Measurements from ENCODE around the gene INHBB.
"Not testable (repeated sequence)": the region's sequence is repeated elsewhere in the genome, so short reads cannot be mapped to it uniquely, and the experiment has no call there.

INHBB gene

DNA sequence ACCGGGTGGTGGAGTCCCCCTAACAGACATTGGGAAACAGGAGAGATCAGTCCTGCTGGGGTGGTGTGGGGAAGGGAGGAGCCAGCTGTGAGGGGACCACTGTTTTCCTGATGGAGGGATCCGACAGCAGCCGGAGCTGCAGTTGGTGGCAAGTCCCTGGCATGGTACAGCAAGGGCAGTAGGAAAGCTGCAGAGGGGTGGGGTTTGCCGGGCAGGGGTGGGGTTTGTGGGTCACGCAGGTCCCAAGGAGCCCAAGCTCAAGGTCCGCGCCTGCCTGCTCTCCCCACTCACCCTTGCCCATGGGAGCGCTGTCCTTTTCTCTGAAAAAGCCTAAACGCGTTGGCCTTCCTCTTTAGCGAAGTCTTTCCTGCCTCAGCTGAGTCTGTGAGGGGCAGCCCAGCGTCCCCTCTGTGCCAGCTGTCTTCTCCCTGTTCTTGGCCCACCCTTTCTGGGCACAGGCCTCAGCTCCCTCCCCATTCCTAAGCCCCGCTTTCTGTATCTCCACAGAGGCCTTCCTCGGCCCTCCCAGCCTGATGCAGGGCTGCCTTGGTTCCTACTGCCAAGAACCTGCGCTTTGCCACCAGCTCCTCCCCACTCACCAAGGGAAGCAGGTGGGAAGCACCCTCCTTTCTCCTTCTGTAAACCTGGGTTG is 29.3 kb upstream of the INHBB start:
- FAIRE-seq = no peak

DNA sequence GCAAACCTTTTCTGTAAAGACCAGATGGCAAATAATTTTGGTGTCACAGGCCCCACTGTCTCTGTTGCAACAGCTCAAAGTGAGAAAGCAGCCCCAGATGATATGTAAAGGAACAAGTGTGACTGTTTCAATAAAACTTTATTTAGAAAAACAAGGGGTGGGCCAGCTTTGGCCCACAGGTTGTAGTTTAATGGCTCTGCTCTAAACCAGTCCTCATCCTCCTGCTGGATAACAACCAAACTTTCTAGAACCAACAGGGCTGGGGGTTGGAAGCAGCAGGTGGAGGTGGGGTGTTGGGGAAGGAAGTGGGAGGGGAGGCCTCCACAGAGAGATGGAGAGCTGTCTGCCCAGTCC is 28.8 kb upstream of the INHBB start:
- FAIRE-seq = no peak

DNA sequence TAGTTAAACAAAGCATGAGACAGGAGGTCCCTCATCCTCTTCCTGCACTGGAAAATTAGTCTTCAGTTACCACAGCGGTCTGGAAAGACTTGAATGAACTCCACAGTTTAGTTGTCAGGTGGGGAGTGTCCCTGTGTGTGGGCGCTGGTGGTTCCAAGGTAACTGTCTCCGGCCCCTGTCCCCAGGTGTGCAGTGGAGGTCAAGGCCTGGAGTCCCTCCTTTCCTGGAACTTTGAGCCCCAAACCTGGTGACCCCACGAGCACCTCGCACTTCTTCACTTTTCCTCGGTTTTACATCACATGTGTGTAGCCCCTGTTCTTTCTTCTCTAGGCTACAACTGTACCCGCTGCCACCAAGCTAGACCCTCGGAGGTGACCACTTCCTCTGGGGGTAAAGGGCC is 28.0 kb upstream of the INHBB start:
- no peak for FAIRE-seq

DNA sequence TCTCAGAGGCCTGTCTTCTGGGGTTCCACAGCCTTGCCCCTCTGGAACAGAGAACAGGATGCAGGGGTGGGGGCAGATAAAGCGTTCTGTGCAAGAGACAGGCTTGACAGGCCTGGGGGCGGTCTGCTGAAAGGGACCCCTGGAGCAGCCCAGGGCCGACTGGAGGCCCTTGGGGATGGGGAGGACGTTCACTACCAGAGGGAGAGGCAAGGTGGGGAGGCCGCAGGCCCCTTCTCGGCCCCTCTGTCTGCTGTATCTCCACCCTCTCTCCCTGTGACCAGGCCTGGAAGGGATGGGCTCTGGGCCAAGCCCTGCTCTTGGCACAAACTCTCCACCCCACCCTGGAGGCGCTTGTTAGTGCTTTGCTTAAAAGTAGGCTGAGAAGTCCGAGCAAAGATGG is 27.3 kb upstream of the INHBB start:
- no peak for FAIRE-seq

DNA sequence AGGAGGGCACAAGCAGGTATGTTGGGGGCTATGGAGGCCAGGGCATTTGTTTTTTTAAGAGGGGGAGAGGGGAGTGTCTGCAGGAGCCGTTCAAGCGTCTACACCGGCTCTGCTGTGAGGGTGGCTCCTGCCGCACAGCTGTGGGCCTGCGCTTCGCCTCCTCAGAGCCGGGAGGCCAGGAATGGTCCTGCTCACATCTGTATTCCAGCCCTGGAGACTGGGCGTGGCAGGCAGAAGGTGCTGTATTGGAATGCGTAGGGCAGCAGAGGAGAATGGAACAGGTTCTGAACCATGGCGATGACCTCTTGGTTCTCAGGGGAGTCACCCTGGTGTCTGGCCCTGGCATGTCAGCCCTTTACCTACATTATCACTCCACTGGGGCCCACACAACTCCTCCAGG is 26.8 kb upstream of the INHBB start:
- FAIRE-seq = no peak

DNA sequence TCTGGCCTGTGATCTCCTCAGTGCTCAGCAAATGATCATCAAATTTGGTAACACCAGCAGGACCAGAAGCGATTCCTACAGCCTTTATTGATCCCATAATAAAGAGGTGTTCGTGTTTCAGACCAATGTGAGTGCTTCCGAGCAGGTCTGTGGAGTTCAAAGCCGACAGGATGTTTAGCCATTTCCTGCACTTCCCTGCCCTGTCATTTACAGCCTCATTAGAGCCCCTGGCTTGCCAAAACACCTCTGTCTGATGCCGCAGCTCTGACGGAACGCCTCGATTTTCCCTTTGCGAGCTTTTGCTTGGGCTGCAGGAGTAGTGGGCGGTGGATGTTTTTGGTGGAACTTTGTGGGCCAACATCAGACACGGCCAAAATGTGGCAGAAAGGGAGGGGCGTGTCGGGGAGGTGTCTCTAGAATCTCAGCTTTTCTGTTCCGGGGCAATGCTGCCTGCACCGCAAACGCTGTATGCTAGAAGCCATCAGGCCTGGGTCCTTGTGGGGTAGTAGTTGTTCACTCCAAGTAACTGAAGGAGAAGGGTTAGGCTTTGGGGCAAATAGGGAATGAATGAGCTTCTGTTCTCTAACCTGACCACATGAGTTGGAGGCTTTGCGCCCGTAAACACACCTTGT is 26.1 kb upstream of the INHBB start:
- FAIRE-seq = no peak

DNA sequence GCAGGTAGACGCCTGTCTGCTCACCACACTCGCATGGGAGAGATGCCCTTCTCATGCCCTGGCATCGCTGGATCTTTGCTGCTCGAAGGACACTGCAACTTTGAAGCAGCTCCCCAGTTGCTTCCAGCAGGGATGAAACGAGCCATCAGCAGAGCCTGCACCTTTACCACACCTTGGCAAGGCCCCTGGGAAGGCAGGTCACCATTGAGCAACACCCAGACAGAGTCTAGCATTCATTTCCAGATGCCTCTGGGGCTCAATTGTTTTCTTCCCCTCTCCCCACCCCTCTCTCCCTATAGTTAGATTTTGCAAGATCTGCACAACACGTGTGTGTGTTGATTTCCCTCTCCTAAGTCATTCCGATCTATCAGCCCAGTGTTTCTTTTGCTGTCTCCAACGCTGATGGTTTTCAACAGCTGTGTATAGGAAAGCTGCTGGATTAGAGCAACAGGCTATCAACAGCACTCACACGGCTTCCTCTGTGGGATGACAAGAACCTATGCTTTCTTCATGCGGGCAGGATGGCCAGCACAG is 25.6 kb upstream of the INHBB start:
- no peak for FAIRE-seq

DNA sequence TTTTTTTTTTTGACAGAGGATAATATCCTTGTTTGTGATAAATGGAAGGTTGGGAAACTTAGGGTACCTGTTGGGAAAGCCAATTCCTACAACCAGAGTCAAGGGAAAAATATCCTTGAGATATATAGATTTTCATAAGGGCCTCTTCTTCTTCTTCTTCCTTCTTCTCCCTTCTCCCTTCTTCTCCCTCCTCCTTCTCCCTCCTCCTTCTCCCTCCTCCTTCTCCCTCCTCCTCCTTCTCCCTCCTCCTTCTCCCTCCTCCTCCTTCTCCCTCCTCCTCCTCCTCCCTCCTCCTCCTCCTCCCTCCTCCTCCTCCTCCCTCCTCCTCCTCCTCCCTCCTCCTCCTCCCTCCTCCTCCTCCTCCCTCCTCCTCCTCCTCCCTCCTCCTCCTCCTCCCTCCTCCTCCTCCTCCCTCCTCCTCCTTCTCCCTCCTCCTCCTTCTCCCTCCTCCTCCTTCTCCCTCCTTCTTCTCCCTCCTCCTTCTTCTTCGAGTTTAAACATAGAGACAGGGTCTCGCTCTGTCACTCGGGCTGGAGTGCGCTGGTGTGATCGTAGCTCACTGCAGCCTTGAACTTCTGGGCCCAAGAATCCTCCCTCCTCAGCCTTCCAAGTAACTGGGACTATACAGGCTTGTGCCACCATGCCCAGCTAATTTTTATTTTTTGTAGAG is 24.9 kb upstream of the INHBB start:
- FAIRE-seq = not testable (repeated sequence)

DNA sequence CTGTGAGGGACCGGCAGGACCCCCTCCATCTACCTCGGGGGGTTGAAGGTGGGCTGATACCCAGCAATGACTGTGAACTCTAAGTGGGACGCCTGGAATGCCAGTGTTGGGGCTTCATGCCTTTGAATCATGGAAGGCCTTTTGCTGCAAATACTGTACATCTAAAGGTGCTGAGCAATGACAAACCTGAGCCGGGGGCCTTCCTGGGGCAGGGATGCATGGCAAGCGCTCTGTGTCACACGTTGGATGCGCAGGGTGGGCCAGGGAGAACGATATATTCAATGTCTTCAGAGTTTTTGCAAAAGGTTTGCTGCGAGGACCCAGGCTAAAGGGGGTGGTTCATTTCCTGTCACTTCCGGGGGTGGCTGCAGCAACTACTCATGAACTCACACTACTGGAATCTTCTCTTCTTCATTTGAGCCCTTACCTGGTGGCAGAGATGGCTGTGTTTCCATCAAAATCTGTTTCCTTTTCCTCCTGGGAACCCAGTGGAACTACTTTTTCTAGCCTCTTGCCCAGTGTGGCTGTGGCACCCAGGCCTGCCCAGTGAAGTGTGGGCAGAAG is 24.1 kb upstream of the INHBB start:
- FAIRE-seq = no peak

DNA sequence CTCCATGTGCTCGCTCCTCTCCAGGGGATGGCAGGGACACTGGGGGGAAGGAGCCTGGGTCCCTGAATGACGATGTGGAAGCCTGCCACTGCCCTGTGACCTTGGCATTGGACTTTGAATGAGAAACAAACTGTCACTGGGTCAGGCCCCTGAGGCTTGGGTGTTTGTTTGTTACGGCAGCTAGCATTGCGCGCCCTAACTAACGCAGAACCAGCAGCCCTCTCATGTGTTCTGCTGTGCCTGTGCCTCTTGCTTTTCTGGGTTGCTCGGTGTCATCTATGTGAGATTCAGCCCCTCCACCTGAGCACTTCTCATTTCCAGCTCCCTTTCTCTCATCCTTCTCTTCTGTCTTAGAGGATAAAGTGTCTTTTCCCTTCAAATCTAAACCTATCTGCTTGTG is 23.6 kb upstream of the INHBB start:
- FAIRE-seq = no peak

DNA sequence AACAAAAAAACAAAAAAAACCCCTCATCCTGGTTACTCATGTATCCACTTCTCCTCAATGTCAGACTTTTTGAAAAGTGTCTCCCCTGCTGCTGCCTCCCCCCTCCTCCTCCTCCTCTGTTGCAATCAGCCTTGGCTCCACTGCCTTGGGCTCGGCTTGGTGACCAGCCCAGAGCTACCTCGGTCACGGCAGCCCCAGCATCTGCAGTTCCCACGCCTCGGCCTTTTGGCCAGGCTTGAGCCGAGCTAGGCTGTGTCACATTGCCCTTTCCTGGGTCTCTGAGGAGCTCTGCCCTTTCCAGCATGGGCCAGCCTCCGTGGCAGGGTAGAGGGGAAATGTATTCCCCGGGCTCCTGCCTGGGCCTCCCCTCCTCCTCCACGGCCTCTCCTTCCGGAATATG is 22.7 kb upstream of the INHBB start:
- no peak for FAIRE-seq

DNA sequence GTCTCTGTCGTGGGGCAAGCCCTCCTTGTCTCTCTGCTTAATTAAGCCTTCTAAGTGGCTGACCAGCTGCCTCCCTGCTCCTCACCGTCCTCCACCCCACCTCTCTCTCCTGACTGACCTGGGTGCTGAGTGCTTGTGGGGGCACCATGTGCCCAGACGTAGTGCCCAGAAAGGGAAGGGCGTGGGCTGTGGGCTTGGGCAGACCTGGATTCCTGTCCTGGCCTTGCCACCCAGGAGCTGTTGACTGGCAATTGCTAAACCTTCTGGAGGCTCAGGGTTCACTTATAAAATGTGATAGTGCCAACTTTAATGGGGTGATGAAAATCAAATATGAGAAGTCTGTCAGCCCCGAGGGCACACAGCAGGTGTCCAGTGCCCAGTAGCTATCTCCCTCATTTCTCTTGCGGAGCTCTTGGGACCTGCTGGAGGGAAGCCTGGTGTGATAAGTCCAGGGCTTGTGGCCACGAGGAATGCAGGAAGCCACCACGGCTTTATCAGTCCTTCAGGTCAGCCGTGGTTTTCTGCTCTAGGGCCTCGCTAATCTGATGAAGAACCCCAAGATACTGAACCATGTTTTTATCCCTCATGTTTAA is 22.0 kb upstream of the INHBB start:
- FAIRE-seq = no peak

DNA sequence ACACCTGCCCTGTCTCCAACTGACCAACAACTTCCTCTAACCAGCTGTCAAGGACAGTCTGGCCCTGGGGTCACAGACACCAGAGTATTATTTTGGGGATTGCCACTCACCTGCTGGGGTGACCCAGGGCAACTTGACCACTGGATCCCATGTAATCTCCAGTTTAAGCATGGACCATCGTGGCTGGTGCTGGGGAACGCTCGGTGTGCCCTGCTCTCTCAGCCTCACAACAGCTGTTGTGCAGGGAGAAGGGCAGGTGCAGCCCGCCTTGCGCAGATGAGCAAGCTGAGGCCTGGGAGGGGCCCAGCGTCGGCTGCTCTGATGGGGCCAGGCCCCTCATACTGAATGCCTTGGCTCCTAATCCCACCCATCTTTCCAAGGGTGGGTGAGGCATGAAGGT is 21.0 kb upstream of the INHBB start:
- no peak for FAIRE-seq

DNA sequence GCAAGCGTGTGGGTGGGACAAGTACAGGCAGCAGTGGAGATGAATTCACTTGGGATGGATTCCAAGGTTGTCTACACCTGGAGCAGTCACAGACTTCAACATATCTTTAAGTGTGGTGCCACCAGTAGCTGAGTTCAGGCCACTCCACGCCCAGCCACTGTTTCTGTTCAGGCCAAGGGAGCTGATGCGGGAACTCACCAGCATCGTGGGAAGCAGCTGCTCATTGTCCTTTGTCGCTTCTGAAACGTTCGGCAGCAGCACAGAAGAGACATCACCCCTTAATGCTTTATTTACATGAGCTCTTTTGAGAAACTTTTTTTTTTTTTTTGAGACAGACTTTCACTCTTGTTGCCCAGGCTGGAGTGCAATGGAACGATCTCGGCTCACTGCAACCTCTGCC is 19.9 kb upstream of the INHBB start:
- no peak for FAIRE-seq

DNA sequence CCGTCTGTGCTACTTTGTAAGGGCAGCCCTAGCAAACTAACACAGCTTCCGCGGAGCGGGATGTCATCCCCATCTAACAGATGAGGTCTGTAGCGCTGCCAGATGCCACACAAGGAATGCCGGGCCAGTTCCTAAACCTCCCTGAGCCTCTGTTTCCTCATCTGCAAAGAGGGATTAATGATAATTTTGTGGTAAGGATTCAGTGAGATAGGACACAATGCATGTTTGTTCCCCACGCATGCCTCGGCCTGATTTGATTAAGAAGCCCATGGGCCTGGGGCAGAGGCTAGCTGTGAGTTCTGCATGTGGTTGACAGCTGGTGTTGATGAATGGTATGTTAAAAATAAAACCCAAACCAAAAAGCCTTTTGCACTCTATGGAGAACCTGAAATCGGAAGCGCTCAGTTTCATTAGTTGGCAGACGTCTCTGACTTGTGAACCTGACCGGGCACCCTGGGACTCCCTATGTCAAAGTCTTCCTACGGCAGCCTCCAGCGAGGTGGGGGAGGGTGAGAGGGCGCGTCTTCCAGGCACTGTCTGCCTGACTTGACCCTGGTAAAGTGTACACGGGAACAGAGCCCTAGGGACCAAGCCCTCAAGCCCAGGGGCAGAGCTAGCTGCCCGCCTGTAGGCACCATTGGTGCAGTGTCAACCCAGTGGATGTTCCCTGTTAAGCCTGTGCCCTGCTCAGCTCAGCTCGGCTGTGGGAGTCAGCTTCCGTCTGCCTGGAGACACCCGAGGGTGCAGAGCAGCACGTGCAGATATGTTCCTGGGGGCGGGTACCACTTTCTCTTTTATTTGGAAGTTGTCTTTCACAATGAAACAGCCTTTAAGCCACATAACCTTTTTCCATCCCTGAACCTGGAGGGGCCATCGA is 14.8 kb upstream of the INHBB start:
- no peak for FAIRE-seq

DNA sequence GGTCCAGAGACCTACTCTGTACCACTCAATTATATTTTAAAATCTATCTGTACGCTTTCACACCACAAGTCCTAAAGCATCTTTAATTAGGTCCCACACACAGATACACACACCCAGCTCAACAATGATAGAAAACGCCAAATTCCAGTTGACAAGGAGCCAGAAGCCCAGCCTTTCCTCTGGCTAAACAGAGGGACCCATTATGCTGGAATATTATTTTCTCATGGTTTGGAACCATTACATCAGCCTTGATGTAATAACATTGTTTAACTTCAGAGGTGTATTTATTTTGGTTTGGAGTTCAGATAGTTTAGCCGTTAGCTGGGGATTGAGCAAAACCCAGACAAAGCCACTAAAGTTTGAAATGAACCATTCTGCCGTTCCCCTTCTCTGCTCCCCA is 14.0 kb upstream of the INHBB start:
- no peak for FAIRE-seq

DNA sequence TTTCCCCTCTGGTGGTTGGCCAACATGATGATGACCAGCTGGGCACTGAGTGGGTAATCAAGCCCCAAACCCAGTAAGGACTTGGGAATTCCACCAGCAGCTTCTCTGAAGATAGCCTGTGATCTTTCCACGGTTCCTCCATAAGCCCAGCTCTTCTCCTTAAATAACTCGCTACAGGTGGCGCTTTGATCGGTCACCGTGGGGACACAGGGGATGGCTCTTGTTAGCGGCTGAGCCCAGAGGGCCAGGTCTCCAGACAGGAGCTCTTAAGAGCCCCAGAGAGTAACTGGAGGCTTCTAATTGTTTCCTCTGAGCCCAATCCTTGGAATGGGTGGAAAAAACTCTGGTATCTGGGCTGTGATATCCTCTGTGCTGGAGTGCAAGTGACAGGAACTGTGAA is 13.6 kb upstream of the INHBB start:
- no peak for FAIRE-seq

DNA sequence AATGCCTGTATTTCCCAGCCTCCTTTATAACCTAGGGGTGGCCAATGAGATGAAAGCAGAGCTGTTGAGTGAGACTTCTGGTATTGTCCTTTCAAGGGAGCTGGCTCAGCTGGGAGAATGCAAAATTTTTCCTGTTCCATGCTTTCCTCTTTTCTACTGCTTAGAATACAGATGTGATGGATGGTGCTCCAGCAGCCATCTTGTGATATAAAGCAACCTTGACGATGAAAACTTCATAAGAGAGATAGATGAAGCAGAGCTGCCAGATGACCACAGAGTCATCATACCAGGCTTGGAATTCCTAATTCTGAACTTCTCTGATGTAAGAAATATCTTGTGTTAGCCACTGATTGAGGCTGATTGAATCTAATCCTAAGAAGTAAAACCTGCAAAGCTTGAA is 11.9 kb upstream of the INHBB start:
- FAIRE-seq = no peak

DNA sequence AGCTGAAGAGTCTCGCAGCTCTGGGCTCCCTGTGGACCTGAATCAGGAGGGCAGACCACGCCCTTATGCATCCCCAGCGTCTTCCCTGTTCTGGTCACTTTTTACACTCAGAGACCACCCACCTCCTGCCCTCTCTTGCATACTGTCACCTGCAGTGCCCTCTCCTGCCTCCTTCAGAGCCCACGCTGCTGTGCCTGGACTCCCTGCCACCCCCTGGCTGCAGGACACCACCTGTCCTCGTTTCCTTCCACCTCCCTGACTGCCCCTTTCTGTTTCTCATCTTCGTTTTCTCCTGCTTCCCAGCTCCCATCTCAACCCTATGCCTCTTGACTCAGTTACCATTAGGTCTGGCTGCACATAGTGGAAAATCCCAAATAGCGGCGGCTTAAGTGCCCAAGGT is 9.2 kb upstream of the INHBB start:
- FAIRE-seq = no peak

DNA sequence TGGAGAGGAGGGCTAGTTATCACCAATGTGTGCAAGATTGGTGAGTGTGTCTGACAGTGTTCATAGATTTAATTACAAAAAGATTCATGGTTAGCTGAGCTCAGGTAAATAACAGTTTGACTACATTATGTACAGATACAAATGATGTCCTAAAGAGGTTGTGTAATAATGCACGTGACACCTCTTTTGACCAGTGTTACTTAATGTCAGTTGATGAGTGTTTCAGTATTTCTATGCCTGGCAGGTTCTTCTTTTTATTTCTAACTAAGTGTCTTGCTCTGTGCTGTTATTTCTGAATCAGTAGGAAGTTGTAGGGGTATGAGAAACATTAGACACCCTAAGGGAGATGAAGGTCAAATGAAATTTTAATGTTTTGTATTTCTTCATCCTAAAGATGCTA is 7.9 kb upstream of the INHBB start:
- no peak for FAIRE-seq

DNA sequence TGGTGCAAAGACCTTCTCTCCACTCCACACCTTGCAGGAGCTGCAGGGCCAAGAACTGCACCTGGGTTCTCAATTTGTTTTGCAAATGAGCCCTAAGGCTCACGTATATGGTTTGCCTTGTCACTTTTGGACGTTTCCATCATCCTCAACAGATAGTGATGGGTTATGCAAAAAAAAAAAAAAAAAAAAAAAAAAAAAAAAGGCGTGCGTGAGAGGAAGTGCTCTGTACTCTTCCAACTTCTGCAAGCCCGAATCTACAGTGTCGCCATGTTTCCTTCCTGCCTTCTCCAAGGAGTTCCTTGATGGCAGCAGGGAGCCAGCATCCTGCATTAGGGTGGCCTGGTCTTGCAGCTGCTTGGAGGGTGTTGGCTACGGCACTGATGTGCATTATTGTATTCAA is 4.0 kb upstream of the INHBB start:
- FAIRE-seq = no peak

DNA sequence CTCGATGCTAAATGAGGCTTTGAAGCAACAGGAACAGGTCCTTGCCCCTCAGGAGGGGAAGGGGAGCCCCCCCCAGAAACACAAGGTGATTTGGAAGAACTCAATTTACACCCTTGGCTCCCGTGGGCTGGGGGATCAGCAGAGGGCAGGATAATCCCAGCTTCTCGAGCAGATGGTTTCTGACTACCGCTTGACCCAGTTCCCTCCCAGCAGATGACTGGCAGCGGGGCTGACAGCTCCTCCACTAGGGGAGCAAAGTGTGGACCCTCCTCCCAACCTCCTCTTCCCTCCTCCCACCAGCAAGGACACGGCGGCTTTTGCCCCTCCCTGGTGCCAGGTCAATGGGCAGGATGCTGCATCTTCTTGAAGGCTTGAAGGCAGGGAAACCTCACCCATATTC is 3.5 kb upstream of the INHBB start:
- FAIRE-seq = no peak

DNA sequence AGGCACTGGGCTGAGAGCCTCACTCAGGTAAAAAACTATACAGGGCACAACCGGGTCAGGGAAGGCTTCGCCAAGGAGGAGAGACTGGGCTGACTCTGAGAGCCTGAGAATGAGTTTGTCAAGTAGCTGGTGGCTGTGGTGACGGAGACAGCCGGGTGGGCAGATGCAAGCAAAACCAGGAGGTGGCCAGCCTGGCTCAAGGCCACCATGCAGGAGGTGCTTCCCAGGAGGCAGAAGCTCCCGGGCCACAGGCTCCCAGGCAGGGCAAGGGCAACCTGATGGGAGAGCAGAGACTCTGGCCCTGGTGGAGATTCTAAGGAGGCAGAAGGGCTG is 2.9 kb upstream of the INHBB start:
- FAIRE-seq = no peak

Measured in colon (tissue), 2 donors.